ENCODE results near the gene TSPEAR.

GRCh38 chr21:44513389-44514217 is 197.8 kb downstream of the TSPEAR start:
- TF ChIP-seq CTCF (IDR thresholded peaks at IDR 0.05; ENCODE audit: low read length) (no peak), EZH2 (IDR thresholded peaks at IDR 0.05; ENCODE audit: borderline replicate concordance, low read length) (no peak)
